HCT116 (cell line): ENCODE data around the gene MAP2K6. TPM values are rescaled to one million over a fixed set of nuclear protein-coding genes. Genes with fewer than 3 reads are reported as not detected.

Source experiments
- ATAC-seq: fragments of 200-7000 bp; cut with Tn5 transposase; 2 replicates; pipeline ENCODE4 v1.9.1; 2020; ENCODE audit warnings: mild to moderate bottlenecking, moderate library complexity
- BruUV-seq: library from RNA; stranded (reverse); fragments of 400-500 nt; replicated peaks from 2 replicates; lab custom pipeline; 2021; lab: Mats Ljungman, UMichigan
- CTCF ChIA-PET: fragments of 300-600 bp; sonication (Branson Sonifier 250); formaldehyde crosslinking; loops from one replicate; lab custom pipeline; 2021; ENCODE audit warnings: antibody characterized with exemption; lab: Charles Lee
- POLR2A ChIA-PET: fragments of 300-600, 350-600 bp; sonication (Branson Sonifier 250); formaldehyde crosslinking; loops from one replicate; lab custom pipeline; 2021; ENCODE audit warnings: antibody characterized with exemption; lab: Charles Lee
- RAD21 ChIA-PET, 2 experiments: fragments of 300-600 bp; sonication (Branson Sonifier 250); formaldehyde crosslinking; loops; one replicate each; lab custom pipeline; 2023; ENCODE audit warnings: low total read pairs in 2 of 2; ENCODE audit not compliant: uncharacterized antibody in 2 of 2, unreplicated experiment in 2 of 2, low non-redundant PET in 1 of 2; lab: Charles Lee
- DNase-seq: peaks from one replicate; pipeline ENCODE4 v3.0.0-alpha.2; 2010; ENCODE audit warnings: low read depth, low spot score
- H2AFZ ChIP-seq: fragments of 200-600 bp; shearing (Covaris generic), sonication (generic); 2 replicates; pipeline ENCODE4 v1.6.1; 2017; ENCODE audit warnings: low read depth, mixed run types, mixed read lengths, antibody characterized with exemption, low read length; ENCODE audit not compliant: poor library complexity, severe bottlenecking
- H3K27ac ChIP-seq: 2 replicates; pipeline ENCODE4 v1.5.1; 2012; ENCODE audit warnings: low read depth, low read length
- H3K27me3 ChIP-seq: fragments of 200-600 bp; sonication (generic); 2 replicates; pipeline ENCODE4 v1.6.1; 2016; ENCODE audit warnings: mixed run types, low read length, mixed read lengths; ENCODE audit not compliant: insufficient read depth
- H3K36me3 ChIP-seq, 2 experiments: fragments of 200-500 bp in 1 of 2; fragments of 200-600 bp in 1 of 2; sonication (Bioruptor generic) in 1 of 2; sonication (generic) in 1 of 2; 2 replicates each; pipeline versions ENCODE4 v1.5.1 to v1.6.1; 2014 to 2016; ENCODE audit warnings: low read length in 2 of 2, inconsistent platforms in 1 of 2, mixed read lengths in 1 of 2, mixed run types in 1 of 2; ENCODE audit not compliant: insufficient read depth in 2 of 2, control insufficient read depth in 1 of 2
- H3K4me1 ChIP-seq, 2 experiments: fragments of 200-600 bp in 1 of 2; sonication (generic) in 1 of 2; 2 replicates each; pipeline versions ENCODE4 v1.5.1 to v1.6.1; 2012 to 2017; ENCODE audit warnings: low read length in 2 of 2, inconsistent platforms in 1 of 2, mild to moderate bottlenecking in 1 of 2, mixed read lengths in 1 of 2, mixed run types in 1 of 2, moderate library complexity in 1 of 2; ENCODE audit not compliant: insufficient read depth in 2 of 2, control insufficient read depth in 1 of 2
- H3K4me2 ChIP-seq: fragments of 200-600 bp; sonication (generic); 2 replicates; pipeline ENCODE4 v1.6.1; 2017; ENCODE audit warnings: mixed run types, low read length, mixed read lengths
- H3K4me3 ChIP-seq, 2 experiments: fragments of 200-600 bp in 1 of 2; sonication (generic) in 1 of 2; replicated peaks in 1 of 2; 2 replicates each; pipeline ENCODE4 v1.5.1; 2011 to 2016; ENCODE audit warnings: low read length in 2 of 2, control low read depth in 1 of 2, low read depth in 1 of 2, mild to moderate bottlenecking in 1 of 2, mixed read lengths in 1 of 2, mixed run types in 1 of 2
- H3K79me2 ChIP-seq: fragments of 200-600 bp; sonication (generic); 2 replicates; pipeline ENCODE4 v1.6.1; 2017; ENCODE audit warnings: mild to moderate bottlenecking, mixed run types, low read length, moderate library complexity, mixed read lengths; ENCODE audit not compliant: insufficient read depth
- H3K9ac ChIP-seq: fragments of 200-600 bp; sonication (generic); 2 replicates; pipeline ENCODE4 v1.6.1; 2016; ENCODE audit warnings: low read length, mixed read lengths
- H3K9me2 ChIP-seq: fragments of 200-600 bp; sonication (generic), shearing (Covaris generic); 2 replicates; pipeline ENCODE4 v1.6.1; 2017; ENCODE audit warnings: mixed run types, mild to moderate bottlenecking, moderate library complexity; ENCODE audit not compliant: insufficient read depth
- H3K9me3 ChIP-seq, 2 experiments: fragments of 200-500 bp in 1 of 2; fragments of 200-600 bp in 1 of 2; sonication (Bioruptor generic) in 1 of 2; sonication (generic) in 1 of 2; 2 replicates each; pipeline ENCODE4 v1.6.1; 2014 to 2017; ENCODE audit warnings: low read length in 2 of 2, mixed read lengths in 2 of 2, inconsistent platforms in 1 of 2, low read depth in 1 of 2, mild to moderate bottlenecking in 1 of 2, mixed run types in 1 of 2, moderate library complexity in 1 of 2; ENCODE audit not compliant: control insufficient read depth in 1 of 2, insufficient read depth in 1 of 2
- H4K20me1 ChIP-seq: fragments of 200-600 bp; sonication (generic), shearing (Covaris generic); 2 replicates; pipeline ENCODE4 v1.6.1; 2017; ENCODE audit warnings: mixed run types, mild to moderate bottlenecking, moderate library complexity; ENCODE audit not compliant: insufficient read depth
- ATF3 ChIP-seq: IDR thresholded peaks from 2 replicates; pipeline ENCODE4 v1.6.1; 2012
- CBX3 ChIP-seq: IDR thresholded peaks from 2 replicates; pipeline ENCODE4 v1.6.1; 2012; ENCODE audit warnings: low read depth
- CTCF ChIP-seq, 3 experiments: fragments of 200-600 bp in 1 of 3; sonication (generic) in 1 of 3; IDR thresholded peaks in 2 of 3; conservative IDR thresholded peaks in 1 of 3; 2 replicates each; pipeline ENCODE4 v1.5.1; 2012 to 2017; ENCODE audit warnings: low read depth in 2 of 3, low read length in 2 of 3, antibody characterized with exemption in 1 of 3, borderline replicate concordance in 1 of 3, control low read depth in 1 of 3, mild to moderate bottlenecking in 1 of 3, mixed read lengths in 1 of 3, mixed run types in 1 of 3, moderate library complexity in 1 of 3; ENCODE audit not compliant: insufficient read depth in 1 of 3
- ELF1 ChIP-seq: IDR thresholded peaks from 2 replicates; pipeline ENCODE4 v1.6.1; 2012; ENCODE audit warnings: low read depth, borderline replicate concordance
- EZH2 ChIP-seq: fragments of 200-600 bp; sonication (generic); IDR thresholded peaks from 2 replicates; pipeline ENCODE4 v1.6.1; 2017; ENCODE audit warnings: antibody characterized with exemption, mixed run types
- EZH2phosphoT487 ChIP-seq: fragments of 200-600 bp; IDR thresholded peaks from 2 replicates; pipeline ENCODE4 v1.6.1; 2018; ENCODE audit warnings: antibody characterized with exemption, borderline replicate concordance
- FOSL1 ChIP-seq: IDR thresholded peaks from 2 replicates; pipeline ENCODE4 v1.6.1; 2012; ENCODE audit warnings: low read depth
- POLR2A ChIP-seq: IDR thresholded peaks from 2 replicates; pipeline ENCODE4 v1.7.0; 2011; ENCODE audit warnings: borderline replicate concordance; ENCODE audit not compliant: insufficient read depth, insufficient read length; ENCODE audit errors: extremely low read depth
- POLR2AphosphoS5 ChIP-seq: IDR thresholded peaks from 2 replicates; pipeline ENCODE4 v1.6.1; 2011; ENCODE audit warnings: mild to moderate bottlenecking, low read depth, low read length, moderate library complexity
- RAD21 ChIP-seq: IDR thresholded peaks from 2 replicates; pipeline ENCODE4 v1.6.1; 2012; ENCODE audit warnings: low read depth, mild to moderate bottlenecking
- SRF ChIP-seq: IDR thresholded peaks from 2 replicates; pipeline ENCODE4 v1.6.1; 2012; ENCODE audit warnings: low read depth
- YY1 ChIP-seq: IDR thresholded peaks from 2 replicates; pipeline ENCODE4 v1.6.1; 2011; ENCODE audit warnings: low read length, low read depth, moderate library complexity, mild to moderate bottlenecking; ENCODE audit not compliant: insufficient replicate concordance; ENCODE audit errors: extremely low read depth
- ZBTB33 ChIP-seq: IDR thresholded peaks from 2 replicates; pipeline ENCODE4 v1.6.1; 2011; ENCODE audit warnings: mild to moderate bottlenecking, low read length, moderate library complexity; ENCODE audit not compliant: insufficient replicate concordance; ENCODE audit errors: extremely low read depth
- ZNF274 ChIP-seq: fragments of 200-500 bp; sonication (Bioruptor generic); IDR thresholded peaks from 2 replicates; pipeline ENCODE4 v1.6.1; 2014; ENCODE audit warnings: mild to moderate bottlenecking, low read depth, low read length, inconsistent platforms
- intact Hi-C: fragments of 100-400 bp; cut with micrococcal nuclease; formaldehyde crosslinking; loops from 2 replicates; pipeline ENCODE4 v1.10.0; 2022
- total RNA-seq: library from RNA; stranded (reverse); gene quantifications from one replicate; pipeline ENCODE4 v1.2.1, GENCODE V29; 2021; ENCODE audit not compliant: unreplicated experiment

Gene MAP2K6
- total RNA-seq, 1 experiment from 2014 or later = 0.22 TPM

- RAD21 ChIA-PET = no interaction called here
- no peak overlapping the region for H3K4me3 ChIP-seq
- H3K79me2 ChIP-seq = no peaks in the 10 kb centered on the region
- no peaks in the 10 kb centered on the region for H3K9me2 ChIP-seq
- no peaks in the 10 kb centered on the region for H3K9me3 ChIP-seq
- no peak for DNase-seq
- CTCF ChIA-PET = no interaction called here
- no peaks in the 10 kb centered on the region for H4K20me1 ChIP-seq
- no peaks in the 10 kb centered on the region for H3K27me3 ChIP-seq
- H3K4me1 ChIP-seq = no peaks in the 10 kb centered on the region
- H3K36me3 ChIP-seq = no peaks in the 10 kb centered on the region
- BruUV-seq = no TSS peak
- no peak for ATAC-seq
- intact Hi-C loops = no loop called here
- no peak overlapping the region for H3K27ac ChIP-seq
- no peak for TF ChIP-seq EZH2
- TF ChIP-seq CTCF (IDR thresholded peaks at IDR 0.05 in 2 of 3, conservative IDR thresholded peaks at IDR 0.05 in 1 of 3; ENCODE audit: borderline replicate concordance in 1 of 3, insufficient read depth in 1 of 3, low read depth in 2 of 3, low read length in 2 of 3) = no peak
- TF ChIP-seq ZNF274 = no peak
- no peak for TF ChIP-seq POLR2AphosphoS5
- TF ChIP-seq POLR2A = no peak
- TF ChIP-seq RAD21 = no peak
- no peak for TF ChIP-seq CBX3
- no peak for TF ChIP-seq FOSL1
- no peak overlapping the region for H2AFZ ChIP-seq
- no peak overlapping the region for H3K4me2 ChIP-seq
- H3K9ac ChIP-seq = no peak overlapping the region
- POLR2A ChIA-PET = no interaction called here
These were observed 65.7 kb downstream of the MAP2K6 start for GRCh38 chr17:69480245-69480644.

GRCh38 chr17:69485251-69485661 is 70.8 kb downstream of the MAP2K6 start:
- Histone ChIP-seq H3K27ac (no peak overlapping the region), H4K20me1 (no peaks in the 10 kb centered on the region), H3K4me3 (no peak overlapping the region), H3K9me3 (no peaks in the 10 kb centered on the region), H3K9me2 (no peaks in the 10 kb centered on the region), H3K79me2 (no peaks in the 10 kb centered on the region), H2AFZ (no peak overlapping the region), H3K9ac (no peak overlapping the region), H3K4me2 (no peak overlapping the region), H3K4me1 (no peaks in the 10 kb centered on the region), H3K36me3 (no peaks in the 10 kb centered on the region), H3K27me3 (no peaks in the 10 kb centered on the region)
- RAD21 ChIA-PET = no interaction called here
- no peak for ATAC-seq
- no peak for DNase-seq
- no TSS peak for BruUV-seq
- intact Hi-C loops = no loop called here
- TF ChIP-seq ELF1 = no peak
- no peak for TF ChIP-seq ZBTB33
- TF ChIP-seq YY1 = no peak
- no peak for TF ChIP-seq CBX3
- TF ChIP-seq ZNF274 = no peak
- TF ChIP-seq SRF = no peak
- no peak for TF ChIP-seq POLR2A
- no peak for TF ChIP-seq EZH2phosphoT487
- no peak for TF ChIP-seq FOSL1
- TF ChIP-seq ATF3 = no peak
- CTCF ChIA-PET = no interaction called here
- POLR2A ChIA-PET = no interaction called here
